ENCODE data around the gene IL33.

IL33 gene

GRCh38 chr9:6239694-6240093 lies 24.1 kb downstream of the IL33 start:
- DNase-seq (ENCODE audit: insufficient read length, low spot score) (no peak), FAIRE-seq (no peak)
- TF ChIP-seq, protein P1, sequence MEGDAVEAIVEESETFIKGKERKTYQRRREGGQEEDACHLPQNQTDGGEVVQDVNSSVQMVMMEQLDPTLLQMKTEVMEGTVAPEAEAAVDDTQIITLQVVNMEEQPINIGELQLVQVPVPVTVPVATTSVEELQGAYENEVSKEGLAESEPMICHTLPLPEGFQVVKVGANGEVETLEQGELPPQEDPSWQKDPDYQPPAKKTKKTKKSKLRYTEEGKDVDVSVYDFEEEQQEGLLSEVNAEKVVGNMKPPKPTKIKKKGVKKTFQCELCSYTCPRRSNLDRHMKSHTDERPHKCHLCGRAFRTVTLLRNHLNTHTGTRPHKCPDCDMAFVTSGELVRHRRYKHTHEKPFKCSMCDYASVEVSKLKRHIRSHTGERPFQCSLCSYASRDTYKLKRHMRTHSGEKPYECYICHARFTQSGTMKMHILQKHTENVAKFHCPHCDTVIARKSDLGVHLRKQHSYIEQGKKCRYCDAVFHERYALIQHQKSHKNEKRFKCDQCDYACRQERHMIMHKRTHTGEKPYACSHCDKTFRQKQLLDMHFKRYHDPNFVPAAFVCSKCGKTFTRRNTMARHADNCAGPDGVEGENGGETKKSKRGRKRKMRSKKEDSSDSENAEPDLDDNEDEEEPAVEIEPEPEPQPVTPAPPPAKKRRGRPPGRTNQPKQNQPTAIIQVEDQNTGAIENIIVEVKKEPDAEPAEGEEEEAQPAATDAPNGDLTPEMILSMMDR (IDR thresholded peaks at IDR 0.05; ENCODE audit: insufficient read depth, missing control alignments): no peak

DNA sequence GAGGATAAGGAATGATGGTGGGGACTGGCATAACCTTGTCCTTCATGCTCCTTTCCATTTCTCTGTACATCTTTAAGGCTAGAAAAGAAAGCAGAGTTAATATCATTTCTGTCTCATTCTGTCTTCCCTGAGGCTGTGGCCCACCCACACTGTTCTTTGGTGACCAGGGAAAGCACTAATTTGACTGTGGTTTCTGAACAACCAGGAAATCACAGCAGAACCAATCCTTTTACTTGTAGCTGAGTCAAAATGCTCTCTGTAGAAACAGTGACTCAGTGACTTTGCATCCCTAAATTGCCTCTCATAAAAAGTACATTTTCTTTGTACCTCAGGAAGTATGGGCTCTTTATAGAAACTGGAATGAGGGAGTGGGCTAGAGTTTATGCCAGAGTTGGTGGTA lies 28.1 kb downstream of the IL33 start:
- FAIRE-seq: no peak
- no peak for DNase-seq (ENCODE audit: insufficient read length, low spot score)
- TF ChIP-seq, protein P1 (IDR thresholded peaks at IDR 0.05; ENCODE audit: insufficient read depth, missing control alignments): no peak

GRCh38 chr9:6247266-6247665 lies 31.7 kb downstream of the IL33 start:
- no peak for FAIRE-seq

GRCh38 chr9:6268826-6269397 lies 53.3 kb downstream of the IL33 start:
- DNase-seq (ENCODE audit: insufficient read length, low spot score): no peak
- no peak for FAIRE-seq
- TF ChIP-seq, protein P1 (IDR thresholded peaks at IDR 0.05; ENCODE audit: insufficient read depth, missing control alignments): no peak

More at GRCh38 chr9:6247266-6247665, 31.7 kb downstream of the IL33 start:
- no peak for DNase-seq (ENCODE audit: insufficient read length, low spot score)
- TF ChIP-seq, protein P1 (IDR thresholded peaks at IDR 0.05; ENCODE audit: insufficient read depth, missing control alignments): no peak

- no peak for DNase-seq (ENCODE audit: insufficient read length, low spot score)
Observed at GRCh38 chr9:6270896-6271295, 55.3 kb downstream of the IL33 start.

DNA sequence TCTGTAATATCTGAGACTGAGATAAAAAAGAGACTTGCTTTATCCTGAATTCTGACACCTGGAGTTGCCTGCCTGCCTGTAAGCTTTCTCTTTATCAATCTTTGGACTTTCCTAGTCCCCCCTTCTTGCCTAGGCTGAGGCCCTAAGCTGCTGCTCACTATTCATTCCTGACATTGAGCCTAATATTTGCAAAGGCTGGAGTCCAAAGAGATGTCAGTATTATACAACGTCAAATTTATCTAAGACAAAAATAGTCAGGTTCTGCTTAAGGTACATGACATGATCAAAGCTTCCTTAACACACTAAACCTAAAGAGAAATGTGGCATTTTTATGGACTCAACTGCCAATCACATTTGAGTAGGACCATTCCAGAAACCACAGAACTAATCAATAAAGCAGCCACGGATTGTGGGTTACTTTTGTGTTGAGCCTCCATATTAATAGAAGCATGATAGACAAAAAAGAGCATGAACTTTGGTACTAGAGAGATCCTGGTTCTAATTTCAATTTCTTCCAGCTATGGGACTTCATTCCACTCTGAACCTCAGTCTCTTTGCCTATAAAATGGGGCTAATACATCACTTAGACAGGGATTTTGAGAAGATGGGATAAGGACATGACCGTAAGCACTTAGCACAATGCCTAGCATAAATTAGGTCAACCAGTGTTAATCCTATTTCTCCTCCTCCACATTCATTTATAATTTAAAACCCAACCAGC lies 56.1 kb downstream of the IL33 start:
- TF ChIP-seq, protein P1 (IDR thresholded peaks at IDR 0.05; ENCODE audit: insufficient read depth, missing control alignments): no peak
- DNase-seq (ENCODE audit: insufficient read length, low spot score) (no peak), FAIRE-seq (no peak)

More at GRCh38 chr9:6270896-6271295, 55.3 kb downstream of the IL33 start:
- TF ChIP-seq, protein P1 (IDR thresholded peaks at IDR 0.05; ENCODE audit: insufficient read depth, missing control alignments): no peak
- FAIRE-seq: no peak

DNA sequence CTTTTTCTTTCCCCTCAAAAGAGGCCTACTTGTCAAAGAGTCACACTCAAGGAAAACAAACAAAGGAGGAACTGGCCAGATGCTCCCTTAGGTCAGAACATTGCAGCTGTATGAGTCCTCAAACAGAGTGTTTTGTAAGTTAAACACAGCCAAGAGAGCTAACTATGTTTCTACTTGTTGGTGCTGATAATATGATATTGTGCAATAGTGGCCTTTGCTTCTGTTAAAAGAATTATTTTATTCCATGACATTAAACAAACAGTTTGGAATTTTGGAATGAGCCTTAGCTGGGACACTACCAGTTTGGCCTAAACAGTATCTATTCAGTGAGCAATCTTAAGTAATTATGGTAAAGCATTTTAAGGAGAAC lies 56.6 kb downstream of the IL33 start:
- TF ChIP-seq, protein P1 (IDR thresholded peaks at IDR 0.05; ENCODE audit: insufficient read depth, missing control alignments): no peak
- DNase-seq (ENCODE audit: insufficient read length, low spot score) (no peak), FAIRE-seq (no peak)

Measured in D721Med (cell line).